ENCODE data around the gene COA1. TPM values are rescaled to one million over a fixed set of nuclear protein-coding genes. Genes with fewer than 3 reads are reported as not detected.

COA1 gene
- total and polyA plus RNA-seq, 2 donors (not counting 1 experiment from before 2014, with no cell fraction given): 28.7 to 72.7 TPM

DNA sequence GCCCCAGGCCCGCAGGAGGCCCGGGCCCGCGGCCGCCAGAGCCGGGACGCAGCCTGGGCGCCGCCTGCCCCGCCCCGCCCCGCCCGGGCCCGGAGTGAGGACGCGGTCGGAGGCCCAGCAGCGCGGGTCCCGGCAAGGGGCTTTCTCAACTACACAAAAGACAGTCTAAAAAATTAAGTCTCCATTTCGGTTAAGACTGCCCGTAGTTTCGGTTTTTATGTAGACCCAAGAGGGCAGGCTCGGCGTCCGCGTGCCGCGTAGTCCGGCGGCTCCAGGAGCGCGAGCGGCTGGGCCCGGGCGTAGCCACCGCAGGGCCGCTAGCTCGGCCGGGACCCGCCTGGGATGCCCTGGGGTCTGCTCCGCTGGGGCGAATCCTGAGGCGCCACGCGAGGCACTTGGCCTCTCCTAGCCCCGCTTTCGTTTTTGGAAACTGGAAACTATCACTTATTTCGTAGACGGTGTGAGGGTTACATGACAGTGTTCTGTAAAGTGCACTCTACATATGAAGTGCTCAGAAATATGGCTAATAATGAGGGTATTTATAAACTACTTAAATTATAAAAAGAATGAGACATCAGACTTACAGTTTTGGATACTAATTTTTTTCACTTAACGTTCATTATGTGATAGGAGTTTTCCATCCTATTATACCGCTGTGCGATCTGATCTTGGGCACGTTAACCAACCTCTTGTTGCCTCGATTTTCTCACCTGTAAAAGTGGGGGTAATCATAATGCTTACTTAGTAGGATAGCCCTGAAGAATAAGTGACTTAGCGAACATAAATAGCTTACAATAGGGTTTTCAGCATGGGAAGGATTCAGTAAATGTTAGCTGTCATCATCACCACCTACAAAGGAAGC lies 29.7 kb upstream of the COA1 start:
- intact Hi-C loops (cut with micrococcal nuclease): loop anchor here (2.0 kb wide), 1 partner anchor 30 kb away; the partner anchor contains the start of gene COA1
- Histone ChIP-seq H3K4me1 (ENCODE audit: control insufficient read depth in 2 of 2, insufficient read depth in 2 of 2, low read length in 2 of 2) (peaks cover 11 to 14% of the 10 kb centered on the region in 2 donors), H3K4me2 (replicated peaks; ENCODE audit: low read depth, low read length, poor library complexity, severe bottlenecking) (peak overlapping the region; percentile 85), H3K27ac (ENCODE audit: low read length in 2 of 2) (peak overlapping the region in 1 of 2 donors; percentile 52), H3K36me3 (replicated peaks in 1 of 2; ENCODE audit: control extremely low read depth in 1 of 2, control insufficient read depth in 1 of 2, extremely low read depth in 1 of 2, insufficient read depth in 2 of 2, low read length in 1 of 2) (no peaks in the 10 kb centered on the region), H3K27me3 (replicated peaks in 1 of 4; ENCODE audit: control extremely low read depth in 1 of 4, control insufficient read depth in 3 of 4, insufficient read depth in 4 of 4, low read length in 3 of 4) (peaks cover 0 to 7% (median 3%) of the 10 kb centered on the region in 4 experiments), H3K9me3 (ENCODE audit: control extremely low read depth in 1 of 3, control insufficient read depth in 2 of 3, insufficient read depth in 1 of 3, low read length in 2 of 3) (peaks cover 0 to 2% (median 0%) of the 10 kb centered on the region in 3 donors), H2AFZ (ENCODE audit: insufficient read depth, low read depth, low read length, poor library complexity, severe bottlenecking) (peak overlapping the region; percentile 91), H4K20me1 (ENCODE audit: control insufficient read depth, insufficient read depth, low read length, poor library complexity, severe bottlenecking) (no peaks in the 10 kb centered on the region), H3K9ac (ENCODE audit: low read length) (peak overlapping the region; percentile 92), H3K4me3 (ENCODE audit: control extremely low read depth in 1 of 5, extremely low read depth in 1 of 5, insufficient read depth in 1 of 5, low read depth in 2 of 5, low read length in 4 of 5) (peak overlapping the region; percentile 45 to 89 (median 69)), H3K79me2 (ENCODE audit: control insufficient read depth, insufficient read depth, low read length) (no peaks in the 10 kb centered on the region)
- H3K27ac Mint-ChIP-seq: peak overlapping the region; percentile 51
- ChIA-PET CTCF (interaction anchor here (0.8 to 3.1 kb wide), 3 partner anchors 8 to 177 kb away, joined by 3 to 12 read pairs (median 3); partner anchors contain the start of genes COA1 and STK17A), POLR2A (interaction anchor here (0.9 to 1.2 kb wide), 2 partner anchors 140 to 176 kb away, joined by 3 to 4 read pairs; partner anchors contain the start of gene STK17A)
- TF ChIP-seq, protein P1, sequence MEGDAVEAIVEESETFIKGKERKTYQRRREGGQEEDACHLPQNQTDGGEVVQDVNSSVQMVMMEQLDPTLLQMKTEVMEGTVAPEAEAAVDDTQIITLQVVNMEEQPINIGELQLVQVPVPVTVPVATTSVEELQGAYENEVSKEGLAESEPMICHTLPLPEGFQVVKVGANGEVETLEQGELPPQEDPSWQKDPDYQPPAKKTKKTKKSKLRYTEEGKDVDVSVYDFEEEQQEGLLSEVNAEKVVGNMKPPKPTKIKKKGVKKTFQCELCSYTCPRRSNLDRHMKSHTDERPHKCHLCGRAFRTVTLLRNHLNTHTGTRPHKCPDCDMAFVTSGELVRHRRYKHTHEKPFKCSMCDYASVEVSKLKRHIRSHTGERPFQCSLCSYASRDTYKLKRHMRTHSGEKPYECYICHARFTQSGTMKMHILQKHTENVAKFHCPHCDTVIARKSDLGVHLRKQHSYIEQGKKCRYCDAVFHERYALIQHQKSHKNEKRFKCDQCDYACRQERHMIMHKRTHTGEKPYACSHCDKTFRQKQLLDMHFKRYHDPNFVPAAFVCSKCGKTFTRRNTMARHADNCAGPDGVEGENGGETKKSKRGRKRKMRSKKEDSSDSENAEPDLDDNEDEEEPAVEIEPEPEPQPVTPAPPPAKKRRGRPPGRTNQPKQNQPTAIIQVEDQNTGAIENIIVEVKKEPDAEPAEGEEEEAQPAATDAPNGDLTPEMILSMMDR (IDR thresholded peaks at IDR 0.05): no peak
- H3K4me3 Mint-ChIP-seq: peak overlapping the region; percentile 91
- DNase-seq: peak; percentile 62
- peaks cover 8% of the 10 kb centered on the region for H3K27me3 Mint-ChIP-seq
- peak; percentile 71 for ATAC-seq (ENCODE audit: low read depth)
- H3K9me3 Mint-ChIP-seq (ENCODE audit: insufficient read depth): no peaks in the 10 kb centered on the region
- H3K4me1 Mint-ChIP-seq: peaks cover 32% of the 10 kb centered on the region
- WGBS (ENCODE audit: insufficient coverage): under 1% methylated on average over 46 of the region's 56 CpGs
